Measurements from ENCODE around the gene RAD50.

DNA sequence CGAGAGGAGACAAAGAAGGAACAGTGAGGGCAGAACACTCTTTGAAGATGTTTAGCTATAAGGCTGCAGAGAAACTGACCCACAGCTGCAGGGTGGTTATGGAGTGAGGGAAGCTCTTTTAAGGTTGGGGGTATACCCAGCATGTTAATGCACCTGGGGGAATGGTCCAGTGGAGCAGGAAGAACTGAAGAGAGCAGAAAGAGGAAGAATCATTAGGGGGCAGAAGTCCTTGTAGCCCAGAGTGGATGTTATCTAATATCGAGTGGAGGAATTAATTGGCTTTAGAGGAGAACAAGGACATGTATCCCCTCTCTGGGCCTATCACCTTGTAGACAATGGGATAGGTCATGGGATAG lies 124.7 kb downstream of the RAD50 start:
- TF ChIP-seq, protein P1, sequence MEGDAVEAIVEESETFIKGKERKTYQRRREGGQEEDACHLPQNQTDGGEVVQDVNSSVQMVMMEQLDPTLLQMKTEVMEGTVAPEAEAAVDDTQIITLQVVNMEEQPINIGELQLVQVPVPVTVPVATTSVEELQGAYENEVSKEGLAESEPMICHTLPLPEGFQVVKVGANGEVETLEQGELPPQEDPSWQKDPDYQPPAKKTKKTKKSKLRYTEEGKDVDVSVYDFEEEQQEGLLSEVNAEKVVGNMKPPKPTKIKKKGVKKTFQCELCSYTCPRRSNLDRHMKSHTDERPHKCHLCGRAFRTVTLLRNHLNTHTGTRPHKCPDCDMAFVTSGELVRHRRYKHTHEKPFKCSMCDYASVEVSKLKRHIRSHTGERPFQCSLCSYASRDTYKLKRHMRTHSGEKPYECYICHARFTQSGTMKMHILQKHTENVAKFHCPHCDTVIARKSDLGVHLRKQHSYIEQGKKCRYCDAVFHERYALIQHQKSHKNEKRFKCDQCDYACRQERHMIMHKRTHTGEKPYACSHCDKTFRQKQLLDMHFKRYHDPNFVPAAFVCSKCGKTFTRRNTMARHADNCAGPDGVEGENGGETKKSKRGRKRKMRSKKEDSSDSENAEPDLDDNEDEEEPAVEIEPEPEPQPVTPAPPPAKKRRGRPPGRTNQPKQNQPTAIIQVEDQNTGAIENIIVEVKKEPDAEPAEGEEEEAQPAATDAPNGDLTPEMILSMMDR (IDR thresholded peaks at IDR 0.05) = no peak
- TF ChIP-seq EP300 (IDR thresholded peaks at IDR 0.05) (no peak), POLR2A (IDR thresholded peaks at IDR 0.05; ENCODE audit: low read depth) (no peak), POLR2AphosphoS5 (IDR thresholded peaks at IDR 0.05) (no peak)

Data from esophagus muscularis mucosa (tissue), 4 donors.